AG09309 (cell line): ENCODE data around the gene YIPF4.

Experiments
- DNase-seq: peaks from one replicate; pipeline ENCODE4 v3.0.0-alpha.2; 2010; ENCODE audit warnings: low read depth
- H3K4me3 ChIP-seq: 2 replicates; pipeline ENCODE4 v1.5.1; 2011; ENCODE audit warnings: mild to moderate bottlenecking, low read depth, low read length, moderate library complexity; ENCODE audit not compliant: control insufficient read depth
- TF ChIP-seq, protein P1 (sequence below): IDR thresholded peaks from 2 replicates; pipeline ENCODE4 v1.5.1; 2011; ENCODE audit warnings: mild to moderate bottlenecking, low read depth, low read length, inconsistent platforms; ENCODE audit not compliant: insufficient read depth, control insufficient read depth; ENCODE audit errors: missing control alignments

Gene YIPF4

GRCh38 chr2:32237996-32238395 is 39.7 kb upstream of the YIPF4 start:
- TF ChIP-seq, protein P1, sequence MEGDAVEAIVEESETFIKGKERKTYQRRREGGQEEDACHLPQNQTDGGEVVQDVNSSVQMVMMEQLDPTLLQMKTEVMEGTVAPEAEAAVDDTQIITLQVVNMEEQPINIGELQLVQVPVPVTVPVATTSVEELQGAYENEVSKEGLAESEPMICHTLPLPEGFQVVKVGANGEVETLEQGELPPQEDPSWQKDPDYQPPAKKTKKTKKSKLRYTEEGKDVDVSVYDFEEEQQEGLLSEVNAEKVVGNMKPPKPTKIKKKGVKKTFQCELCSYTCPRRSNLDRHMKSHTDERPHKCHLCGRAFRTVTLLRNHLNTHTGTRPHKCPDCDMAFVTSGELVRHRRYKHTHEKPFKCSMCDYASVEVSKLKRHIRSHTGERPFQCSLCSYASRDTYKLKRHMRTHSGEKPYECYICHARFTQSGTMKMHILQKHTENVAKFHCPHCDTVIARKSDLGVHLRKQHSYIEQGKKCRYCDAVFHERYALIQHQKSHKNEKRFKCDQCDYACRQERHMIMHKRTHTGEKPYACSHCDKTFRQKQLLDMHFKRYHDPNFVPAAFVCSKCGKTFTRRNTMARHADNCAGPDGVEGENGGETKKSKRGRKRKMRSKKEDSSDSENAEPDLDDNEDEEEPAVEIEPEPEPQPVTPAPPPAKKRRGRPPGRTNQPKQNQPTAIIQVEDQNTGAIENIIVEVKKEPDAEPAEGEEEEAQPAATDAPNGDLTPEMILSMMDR, result no peak
- no peak overlapping the region for H3K4me3 ChIP-seq
- no peak for DNase-seq

GRCh38 chr2:32242331-32242730 is 35.4 kb upstream of the YIPF4 start:
- H3K4me3 ChIP-seq, result no peak overlapping the region
- TF ChIP-seq, protein P1, result no peak
- DNase-seq, result no peak

- no peak overlapping the region for H3K4me3 ChIP-seq
- TF ChIP-seq, protein P1, result no peak
- no peak for DNase-seq
Measured at GRCh38 chr2:32246911-32247310, 30.8 kb upstream of the YIPF4 start.

DNA sequence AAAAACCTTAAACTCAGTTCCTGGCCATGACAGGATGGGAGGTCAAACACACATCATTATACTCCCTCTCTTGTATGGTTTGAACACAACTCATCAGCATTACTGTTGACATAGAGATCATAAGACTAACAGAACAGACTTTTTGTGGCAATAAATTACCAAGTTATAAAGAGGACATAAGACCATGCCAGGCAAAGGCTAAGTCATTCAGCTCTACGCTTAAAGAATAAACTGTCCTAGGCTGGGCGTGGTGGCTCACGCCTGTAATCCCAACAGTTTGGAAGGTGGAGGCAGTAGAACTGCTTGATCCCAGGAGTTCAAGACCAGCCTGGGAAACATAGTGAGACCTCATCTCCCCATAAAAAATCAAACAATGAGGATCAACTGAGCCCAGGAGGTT is 29.4 kb upstream of the YIPF4 start:
- DNase-seq, result no peak
- H3K4me3 ChIP-seq, result no peak overlapping the region
- TF ChIP-seq, protein P1, result no peak

DNA sequence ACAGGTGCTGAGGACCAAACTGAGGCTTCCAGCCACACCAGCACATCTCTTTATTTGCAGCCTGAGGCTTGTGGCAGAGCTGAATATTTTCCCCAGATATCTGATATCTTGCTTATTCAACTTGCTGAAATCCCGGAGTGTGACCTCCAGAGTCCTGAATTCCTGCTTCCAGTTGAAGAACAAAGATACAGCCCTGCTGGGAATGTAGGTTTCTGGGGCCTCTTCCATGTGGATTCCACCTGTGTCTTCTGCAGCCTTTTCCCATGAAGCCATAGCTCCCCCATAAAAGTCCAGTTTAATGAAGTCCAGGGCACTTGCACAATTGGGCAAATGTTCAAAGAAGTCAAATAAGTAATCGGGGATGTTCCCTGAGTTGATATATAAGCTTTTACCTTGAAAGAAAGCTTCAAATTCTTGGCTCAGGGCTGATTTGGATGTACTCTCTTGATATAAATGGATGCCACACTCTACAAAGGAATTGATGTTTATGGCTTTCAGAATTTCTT is 27.9 kb upstream of the YIPF4 start:
- TF ChIP-seq, protein P1, result no peak
- H3K4me3 ChIP-seq, result no peak overlapping the region
- DNase-seq, result no peak

GRCh38 chr2:32250290-32250689 is 27.4 kb upstream of the YIPF4 start:
- H3K4me3 ChIP-seq, result no peak overlapping the region
- TF ChIP-seq, protein P1, result no peak
- no peak for DNase-seq

GRCh38 chr2:32258242-32258641 is 19.5 kb upstream of the YIPF4 start:
- no peak overlapping the region for H3K4me3 ChIP-seq
- DNase-seq, result no peak

More at GRCh38 chr2:32258242-32258641, 19.5 kb upstream of the YIPF4 start:
- TF ChIP-seq, protein P1, result no peak
